Tibial artery (tissue), 4 donors: ENCODE data around the gene ARFGAP3.
A peak's percentile ranks its signal among the peaks of the same experiment; 100 is the strongest.

Experiments used
- DNase-seq, 2 donors: peaks; one replicate each; pipeline ENCODE4 v3.0.0-alpha.2; 2019
- H3K27ac ChIP-seq, 2 donors: fragments of 200-600 bp; sonication (generic) in 1 of 2; 1 replicate in 1 of 2; 2 replicates in 1 of 2; pipeline ENCODE4 v1.5.1; 2018 to 2019; ENCODE audit warnings: mild to moderate bottlenecking in 1 of 2
- H3K27me3 ChIP-seq, 2 donors: fragments of 200-600 bp; sonication (generic) in 1 of 2; one replicate each; pipeline versions ENCODE4 v1.5.1 to v1.6.0; 2016 to 2019
- H3K36me3 ChIP-seq, 3 donors: fragments of 200-600 bp; sonication (generic) in 2 of 3; one replicate each; pipeline ENCODE4 v1.5.1; 2016 to 2019; ENCODE audit warnings: mild to moderate bottlenecking in 2 of 3
- H3K4me1 ChIP-seq, 4 donors: fragments of 200-600 bp; sonication (generic) in 2 of 4; 1 replicate in 3 of 4; 2 replicates in 1 of 4; pipeline ENCODE4 v1.5.1; 2016 to 2019
- H3K4me3 ChIP-seq, 2 donors: fragments of 200-600 bp; sonication (generic) in 1 of 2; 1 replicate in 1 of 2; 2 replicates in 1 of 2; pipeline ENCODE4 v1.5.1; 2018 to 2019; ENCODE audit warnings: mild to moderate bottlenecking in 2 of 2
- H3K9me3 ChIP-seq, 3 donors: fragments of 200-600 bp; sonication (generic) in 1 of 3; one replicate each; pipeline ENCODE4 v1.5.1; 2016 to 2019
- intact Hi-C: fragments of 100-400 bp; cut with DNase I; formaldehyde crosslinking; loops from one replicate; pipeline ENCODE4 v1.15.0; 2023; ENCODE audit warnings: low total_unique reads
- TF ChIP-seq, protein P1 (sequence below), 2 experiments: fragments of 200-600 bp in 1 of 2; fragments of 450-650 bp in 1 of 2; IDR thresholded peaks; one replicate each; pipeline ENCODE4 v1.5.1; 2017 to 2019; ENCODE audit warnings: antibody characterized with exemption in 2 of 2, mild to moderate bottlenecking in 1 of 2, moderate library complexity in 1 of 2

Gene ARFGAP3

DNA sequence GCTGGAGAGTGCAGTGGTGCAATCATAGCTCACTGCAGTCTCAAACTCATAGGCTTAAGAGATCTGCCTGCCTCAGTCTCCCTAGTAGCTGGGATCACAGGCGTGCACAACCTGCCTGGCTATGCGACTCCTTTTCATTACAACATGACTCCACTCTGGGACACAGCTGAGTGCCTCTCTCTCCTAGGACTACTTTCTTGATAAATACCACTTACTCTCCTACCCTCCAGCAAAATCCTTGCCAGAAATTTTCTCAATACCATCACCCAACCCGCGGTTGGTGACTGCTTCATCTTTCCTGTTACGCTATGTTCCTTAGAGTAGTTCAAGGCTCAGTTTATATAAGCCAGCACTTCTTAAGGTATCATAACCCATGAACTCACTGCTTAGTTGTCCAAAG, 26.9 kb downstream of the ARFGAP3 start:
- peaks cover 91 to 100% (median 99%) of the 10 kb centered on the region in 3 donors for H3K36me3 ChIP-seq
- TF ChIP-seq, protein P1, sequence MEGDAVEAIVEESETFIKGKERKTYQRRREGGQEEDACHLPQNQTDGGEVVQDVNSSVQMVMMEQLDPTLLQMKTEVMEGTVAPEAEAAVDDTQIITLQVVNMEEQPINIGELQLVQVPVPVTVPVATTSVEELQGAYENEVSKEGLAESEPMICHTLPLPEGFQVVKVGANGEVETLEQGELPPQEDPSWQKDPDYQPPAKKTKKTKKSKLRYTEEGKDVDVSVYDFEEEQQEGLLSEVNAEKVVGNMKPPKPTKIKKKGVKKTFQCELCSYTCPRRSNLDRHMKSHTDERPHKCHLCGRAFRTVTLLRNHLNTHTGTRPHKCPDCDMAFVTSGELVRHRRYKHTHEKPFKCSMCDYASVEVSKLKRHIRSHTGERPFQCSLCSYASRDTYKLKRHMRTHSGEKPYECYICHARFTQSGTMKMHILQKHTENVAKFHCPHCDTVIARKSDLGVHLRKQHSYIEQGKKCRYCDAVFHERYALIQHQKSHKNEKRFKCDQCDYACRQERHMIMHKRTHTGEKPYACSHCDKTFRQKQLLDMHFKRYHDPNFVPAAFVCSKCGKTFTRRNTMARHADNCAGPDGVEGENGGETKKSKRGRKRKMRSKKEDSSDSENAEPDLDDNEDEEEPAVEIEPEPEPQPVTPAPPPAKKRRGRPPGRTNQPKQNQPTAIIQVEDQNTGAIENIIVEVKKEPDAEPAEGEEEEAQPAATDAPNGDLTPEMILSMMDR (IDR thresholded peaks at IDR 0.05), result no peak

DNA sequence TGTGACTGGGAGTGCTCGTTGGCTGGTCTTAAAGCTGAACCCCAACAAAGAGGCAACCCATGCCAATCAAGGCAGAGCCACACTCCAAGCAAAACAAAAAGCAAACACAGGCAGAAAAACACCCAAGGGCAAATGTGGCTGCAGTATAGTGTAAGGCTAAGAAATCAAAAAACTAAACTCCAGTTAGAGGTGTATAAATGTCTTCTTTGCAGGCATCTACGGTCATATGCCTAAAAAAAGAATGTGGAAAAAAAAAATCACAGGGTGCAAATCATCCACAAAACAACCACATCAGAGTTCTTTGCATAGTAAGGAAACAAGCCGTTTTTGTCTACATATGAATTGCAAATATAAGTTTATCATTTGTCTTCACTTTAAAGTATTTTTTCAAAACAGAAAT, 27.8 kb downstream of the ARFGAP3 start:
- intact Hi-C loops, result no loop called here
- H3K27ac ChIP-seq, result no peak overlapping the region
- peaks cover 90 to 100% (median 99%) of the 10 kb centered on the region in 3 donors for H3K36me3 ChIP-seq
- H3K4me1 ChIP-seq, result no peaks in the 10 kb centered on the region
- TF ChIP-seq, protein P1 (IDR thresholded peaks at IDR 0.05), result no peak
- H3K4me3 ChIP-seq, result no peak overlapping the region
- no peak for DNase-seq
- no peaks in the 10 kb centered on the region for H3K27me3 ChIP-seq
- H3K9me3 ChIP-seq, result no peaks in the 10 kb centered on the region

More for the DNA sequence above, 26.9 kb downstream of the ARFGAP3 start:
- intact Hi-C loops, result no loop called here
- H3K27me3 ChIP-seq, result no peaks in the 10 kb centered on the region
- no peak overlapping the region for H3K4me3 ChIP-seq
- H3K4me1 ChIP-seq, result no peaks in the 10 kb centered on the region
- H3K27ac ChIP-seq, result no peak overlapping the region
- no peak for DNase-seq
- no peaks in the 10 kb centered on the region for H3K9me3 ChIP-seq

DNA sequence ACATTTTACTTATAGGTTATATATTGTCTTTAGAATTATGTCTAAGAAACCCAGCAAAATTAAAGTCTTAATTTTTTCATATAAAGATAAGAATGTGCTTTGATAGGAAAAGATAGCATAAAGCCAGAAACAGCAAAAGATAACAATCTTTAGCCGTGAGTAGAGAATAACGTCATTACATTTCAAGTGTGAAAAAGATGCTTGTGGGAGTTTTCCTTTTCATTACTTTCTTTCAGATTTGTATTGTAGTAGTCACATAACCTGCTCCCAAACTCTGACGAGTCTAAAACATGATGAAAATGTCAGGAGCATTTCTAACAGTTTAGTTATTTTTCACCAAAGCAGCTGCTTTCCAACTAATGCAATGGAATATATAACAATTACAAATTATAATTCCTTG, 31.3 kb downstream of the ARFGAP3 start:
- TF ChIP-seq, protein P1 (IDR thresholded peaks at IDR 0.05), result no peak
- intact Hi-C loops, result no loop called here
- no peak for DNase-seq
- peaks cover 74 to 98% (median 95%) of the 10 kb centered on the region in 3 donors for H3K36me3 ChIP-seq
- H3K27me3 ChIP-seq, result no peaks in the 10 kb centered on the region
- H3K4me3 ChIP-seq, result no peak overlapping the region
- no peaks in the 10 kb centered on the region for H3K4me1 ChIP-seq
- no peaks in the 10 kb centered on the region for H3K9me3 ChIP-seq
- no peak overlapping the region for H3K27ac ChIP-seq

- no peak for DNase-seq
- Histone ChIP-seq H3K36me3 (peaks cover 39 to 66% (median 62%) of the 10 kb centered on the region in 3 donors), H3K4me3 (no peak overlapping the region), H3K27ac (no peak overlapping the region), H3K9me3 (no peaks in the 10 kb centered on the region), H3K27me3 (no peaks in the 10 kb centered on the region), H3K4me1 (no peaks in the 10 kb centered on the region)
- intact Hi-C loops, result no loop called here
- TF ChIP-seq, protein P1 (IDR thresholded peaks at IDR 0.05), result no peak
Measured at GRCh38 chr22:42821386-42821785, 35.7 kb downstream of the ARFGAP3 start.

GRCh38 chr22:42820045-42820763, 36.9 kb downstream of the ARFGAP3 start:
- TF ChIP-seq, protein P1 (IDR thresholded peaks at IDR 0.05), result peak in 1 of 2 experiments; percentile 7
- H3K27ac ChIP-seq, result peak overlapping the region in 1 of 2 donors; percentile 18
- no peaks in the 10 kb centered on the region for H3K9me3 ChIP-seq
- no peaks in the 10 kb centered on the region for H3K4me1 ChIP-seq
- intact Hi-C loops, result no loop called here
- no peaks in the 10 kb centered on the region for H3K27me3 ChIP-seq
- DNase-seq, result no peak
- no peak overlapping the region for H3K4me3 ChIP-seq
- H3K36me3 ChIP-seq, result peaks cover 40 to 64% (median 60%) of the 10 kb centered on the region in 3 donors
